ENCODE measurements around the gene CNOT9.

The CNOT9 gene

DNA sequence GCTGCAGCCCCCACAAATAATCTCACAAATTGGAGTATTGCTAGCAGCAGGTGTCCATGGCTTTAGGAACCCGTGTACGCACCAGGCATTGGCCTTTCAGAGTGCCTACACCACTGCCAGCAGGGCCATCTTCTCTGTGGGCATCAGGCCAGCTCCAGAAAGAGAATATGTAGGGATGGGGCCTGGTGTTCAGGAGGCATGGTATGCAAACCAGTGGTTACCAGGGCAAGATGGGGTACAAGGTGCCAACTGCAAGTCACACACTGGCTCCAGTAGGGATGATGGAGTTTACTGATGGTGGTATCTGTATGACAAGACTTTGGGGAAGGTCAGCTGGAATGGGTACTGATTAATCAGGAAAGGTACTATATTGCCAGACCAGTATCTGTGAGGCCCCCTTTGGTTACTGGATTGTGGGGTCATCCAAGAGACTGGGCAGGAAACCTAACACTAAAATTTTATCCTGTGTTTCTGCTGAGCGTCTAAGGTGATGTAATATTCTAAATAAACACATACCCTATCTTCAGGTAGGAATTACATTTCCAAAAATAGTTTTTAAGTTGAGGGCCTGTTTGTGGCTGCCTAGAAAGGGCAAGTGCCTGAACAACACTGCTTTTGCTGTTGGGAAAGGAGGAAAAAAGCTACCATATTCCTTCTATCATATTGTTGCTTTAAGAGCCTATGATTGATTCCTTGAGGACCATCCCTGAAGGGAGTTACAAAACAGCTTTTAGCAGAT, 9.0 kb downstream of the CNOT9 start:
- DNase-seq (ENCODE audit: low read depth): no peak

DNA sequence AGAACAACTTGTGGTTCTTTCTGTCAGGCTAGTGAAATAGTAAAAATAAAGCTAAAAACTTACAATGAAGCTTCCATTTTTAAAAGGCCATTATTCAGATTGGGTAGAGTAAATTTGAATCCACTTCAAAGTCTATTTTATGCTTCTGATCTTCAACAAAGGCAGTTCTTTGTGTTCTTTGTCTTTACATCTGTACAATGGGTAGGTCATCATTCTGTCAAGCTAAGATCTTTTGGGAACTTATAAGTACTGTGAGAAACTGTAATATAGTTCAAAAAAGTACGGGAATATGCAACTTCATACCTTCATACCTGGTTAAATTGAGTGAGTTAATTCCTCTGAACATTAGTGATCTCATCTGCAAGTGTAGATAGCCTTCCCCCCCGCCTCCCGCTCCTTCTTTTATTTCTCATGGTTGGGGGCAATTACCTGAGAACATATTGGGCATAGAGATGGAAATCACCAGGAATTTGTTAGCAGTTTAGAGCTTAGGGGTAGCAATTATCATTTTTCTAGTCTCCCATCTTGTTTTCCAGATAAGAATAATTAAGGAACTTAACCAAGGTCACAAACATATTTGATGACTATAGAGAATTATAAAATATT, 9.7 kb downstream of the CNOT9 start:
- no peak for DNase-seq (ENCODE audit: low read depth)

DNA sequence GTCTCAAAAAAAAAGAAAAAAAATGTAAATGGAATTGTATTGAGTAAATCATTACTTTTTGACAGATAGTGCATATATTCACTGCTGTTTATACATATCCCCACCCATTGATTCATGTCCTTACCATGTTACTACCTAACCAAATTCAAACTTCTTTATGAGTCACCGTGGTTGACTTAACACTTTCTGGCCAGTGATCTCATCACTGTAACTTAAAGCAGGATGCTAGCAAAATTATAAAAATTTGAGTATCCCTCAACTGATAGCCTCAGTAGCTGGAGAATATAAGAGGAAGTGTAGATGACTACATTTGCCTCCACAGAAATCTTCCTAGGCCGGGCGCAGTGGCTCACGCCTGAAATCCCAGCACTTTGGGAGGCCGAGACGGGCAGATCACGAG, 13.4 kb downstream of the CNOT9 start:
- DNase-seq (ENCODE audit: low read depth): no peak

DNA sequence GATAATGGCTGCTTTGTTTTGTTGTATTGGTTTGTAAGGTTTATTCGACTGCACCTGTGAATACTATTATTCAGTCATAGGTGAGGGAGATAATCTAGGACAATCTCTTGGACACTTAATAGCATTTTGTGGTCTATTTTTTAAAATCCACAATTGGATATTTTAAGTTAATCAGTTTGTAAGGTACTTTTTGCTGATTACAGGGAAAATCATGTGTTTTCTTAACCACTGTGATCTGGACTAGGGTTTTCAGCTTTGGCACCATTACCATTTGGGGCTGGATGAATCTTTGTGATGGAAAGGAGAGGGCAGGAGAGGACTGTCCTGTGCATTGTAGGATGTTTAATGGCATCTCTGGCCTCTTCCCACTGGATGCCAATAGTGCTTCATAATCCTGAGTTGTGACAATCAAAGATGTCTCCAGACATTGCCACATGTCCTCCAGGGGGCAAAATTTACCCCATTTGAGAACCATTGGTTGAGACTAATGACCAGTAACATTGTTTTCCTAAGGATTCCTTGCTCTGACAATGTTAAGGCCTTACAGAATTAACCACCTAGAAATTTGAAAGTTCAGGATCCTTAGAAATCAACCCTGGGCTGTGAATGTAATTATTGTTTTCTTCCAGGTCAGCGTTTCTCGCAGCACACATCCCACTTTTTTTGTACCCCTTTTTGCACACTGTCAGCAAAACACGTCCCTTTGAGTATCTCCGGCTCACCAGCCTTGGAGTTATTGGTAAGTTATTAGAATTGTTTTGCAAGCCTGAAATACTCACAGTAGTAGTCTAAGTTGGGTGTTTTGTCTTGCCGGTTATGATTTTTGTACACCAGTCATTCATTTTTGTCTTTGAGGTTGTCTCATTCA, 15.6 kb downstream of the CNOT9 start:
- no peak for DNase-seq (ENCODE audit: low read depth)

DNA sequence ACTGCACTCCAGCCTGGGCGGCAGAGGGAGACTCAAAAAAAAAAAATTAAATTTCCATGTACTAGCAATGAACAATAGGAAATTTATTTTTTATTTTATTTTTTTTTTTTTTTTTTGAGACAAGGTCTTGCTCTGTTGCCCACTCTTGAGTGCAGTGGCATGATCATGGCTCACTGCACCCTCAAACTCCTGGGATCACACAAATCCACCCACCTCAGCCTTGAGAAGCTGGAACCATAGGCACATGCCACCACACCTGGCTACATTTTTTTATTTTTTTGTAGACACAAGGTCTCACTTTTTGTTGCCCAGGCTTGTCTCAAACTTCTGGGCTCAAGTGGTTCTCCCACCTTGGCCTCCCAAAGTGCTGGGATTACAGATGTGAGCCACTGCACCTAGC, 16.9 kb downstream of the CNOT9 start:
- DNase-seq (ENCODE audit: low read depth): no peak

DNA sequence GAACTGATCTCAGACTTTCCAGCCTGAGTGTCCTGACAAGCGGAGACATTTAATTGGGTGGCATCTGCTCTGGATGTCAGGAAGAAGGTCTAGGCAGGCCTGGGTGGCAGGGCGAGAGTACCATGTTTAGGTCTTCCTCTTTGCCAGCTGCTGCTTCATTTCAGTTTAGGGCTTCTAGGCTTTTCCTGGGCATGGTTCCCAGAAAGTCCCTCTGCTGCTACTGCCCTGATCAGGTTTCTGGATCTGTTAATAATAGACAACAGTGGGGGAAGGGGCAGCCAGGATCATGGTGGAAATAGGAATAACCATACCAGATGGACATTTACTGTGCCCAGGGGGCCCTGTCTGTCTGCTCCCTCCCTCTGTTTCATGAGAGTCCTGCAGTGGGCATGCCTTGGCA, 36.8 kb downstream of the CNOT9 start:
- DNase-seq (ENCODE audit: low read depth): no peak

GRCh38 chr2:218607436-218608115, 38.9 kb downstream of the CNOT9 start, which contains the start of gene PLCD4:
TSS of gene PLCD4 (plus strand) at chr2:218607899. CDS start at chr2:218615740, 7,841 bp downstream.
- no peak for DNase-seq (ENCODE audit: low read depth)

DNA sequence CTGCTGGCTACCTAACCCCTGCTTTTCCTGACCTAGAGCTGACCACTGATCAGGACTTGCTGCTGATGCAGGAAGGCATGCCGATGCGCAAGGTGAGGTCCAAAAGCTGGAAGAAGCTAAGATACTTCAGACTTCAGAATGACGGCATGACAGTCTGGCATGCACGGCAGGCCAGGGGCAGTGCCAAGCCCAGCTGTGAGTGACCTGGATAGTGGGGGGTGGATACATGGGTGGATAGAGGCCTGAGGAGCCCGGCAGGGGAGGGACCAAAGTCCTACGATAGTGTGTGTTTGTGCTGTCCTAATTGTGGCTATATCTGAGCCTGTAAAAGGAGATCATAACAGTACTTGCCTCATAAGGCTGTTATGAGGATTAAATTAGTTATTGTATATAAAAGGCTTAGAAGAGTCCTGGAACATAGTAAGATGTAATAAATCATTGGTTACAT, 47.3 kb downstream of the CNOT9 start:
- no peak for DNase-seq (ENCODE audit: low read depth)

- no peak for DNase-seq (ENCODE audit: low read depth)
These were observed 49.6 kb downstream of the CNOT9 start for GRCh38 chr2:218618102-218618860.

DNA sequence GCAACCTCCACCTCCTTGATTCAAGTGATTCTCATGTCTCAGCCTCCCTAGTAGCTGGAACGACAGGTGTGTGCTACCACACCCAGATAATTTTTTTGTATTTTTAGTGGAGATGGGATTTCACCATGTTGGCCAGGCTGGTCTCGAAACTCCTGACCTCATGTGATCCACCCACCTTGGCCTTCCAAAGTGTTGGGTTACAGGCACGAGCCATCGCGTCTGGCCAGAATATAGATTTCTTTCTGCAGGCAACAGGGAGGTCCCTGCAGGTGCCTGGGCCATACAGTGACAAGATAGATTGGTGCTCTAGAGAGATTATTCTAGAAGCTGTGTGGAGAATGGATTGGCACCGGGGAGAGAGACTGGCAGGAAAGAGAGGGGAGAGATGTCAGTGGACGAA, 52.4 kb downstream of the CNOT9 start:
- DNase-seq (ENCODE audit: low read depth): no peak

GRCh38 chr2:218622606-218623365, 54.1 kb downstream of the CNOT9 start:
- no peak for DNase-seq (ENCODE audit: low read depth)

DNA sequence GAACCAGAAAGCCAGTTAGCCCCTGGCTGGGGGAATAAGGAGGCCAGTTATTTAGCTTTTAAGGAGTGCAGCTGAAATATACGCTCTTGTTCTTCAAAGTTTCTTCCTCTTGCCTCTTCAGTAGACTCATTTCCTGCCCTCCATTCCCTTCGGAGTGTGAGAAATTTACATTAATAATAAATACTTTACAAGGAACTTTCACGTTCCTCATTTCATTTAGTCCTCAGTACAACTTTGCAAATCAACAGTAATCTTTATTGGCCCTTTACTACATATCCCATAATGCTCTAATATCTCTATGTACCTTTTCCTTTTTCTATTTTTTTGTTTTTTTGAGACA, 54.7 kb downstream of the CNOT9 start:
- no peak for DNase-seq (ENCODE audit: low read depth)

- no peak for DNase-seq (ENCODE audit: low read depth)
These were observed 57.7 kb downstream of the CNOT9 start for GRCh38 chr2:218626369-218626768.

DNA sequence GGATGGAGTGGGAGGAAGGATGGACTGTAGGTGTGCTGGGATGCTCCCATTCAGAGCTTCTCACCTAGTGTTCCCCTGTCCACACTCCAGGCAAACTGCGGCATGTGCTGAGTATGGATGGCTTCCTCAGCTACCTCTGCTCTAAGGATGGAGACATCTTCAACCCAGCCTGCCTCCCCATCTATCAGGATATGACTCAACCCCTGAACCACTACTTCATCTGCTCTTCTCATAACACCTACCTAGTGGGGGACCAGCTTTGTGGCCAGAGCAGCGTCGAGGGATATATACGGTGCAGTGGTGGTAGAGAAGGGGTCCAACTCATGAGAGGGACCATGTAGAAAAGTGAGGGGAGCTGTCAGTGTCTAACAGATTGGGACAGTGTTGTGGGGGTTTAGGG, 59.3 kb downstream of the CNOT9 start:
- DNase-seq (ENCODE audit: low read depth): no peak

- DNase-seq (ENCODE audit: low read depth): no peak
These were observed 63.2 kb downstream of the CNOT9 start for GRCh38 chr2:218631837-218632236.

GRCh38 chr2:218635719-218636118, 67.1 kb downstream of the CNOT9 start:
- DNase-seq (ENCODE audit: low read depth): no peak

DNA sequence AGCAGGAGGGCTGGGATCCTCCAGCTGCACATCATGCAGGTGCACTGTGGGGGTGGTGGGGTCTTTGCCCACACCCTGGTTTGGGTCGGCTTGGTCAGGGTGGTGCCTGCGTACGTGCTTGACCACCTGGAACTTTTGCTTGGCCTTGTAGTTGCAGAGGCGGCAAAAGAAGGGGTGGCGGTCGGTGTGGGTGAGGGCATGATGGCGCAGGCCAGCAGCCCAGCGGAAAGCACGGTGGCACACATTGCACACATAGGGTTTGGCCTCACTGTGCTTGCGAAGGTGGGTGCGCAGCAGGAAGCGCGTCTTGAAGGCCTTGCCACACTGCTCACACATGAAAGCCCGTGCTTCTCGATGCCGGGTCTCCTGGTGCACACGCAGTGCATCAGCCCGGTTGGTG, 69.7 kb downstream of the CNOT9 start:
- DNase-seq (ENCODE audit: low read depth): no peak

GRCh38 chr2:218642121-218642656, 73.5 kb downstream of the CNOT9 start:
- DNase-seq (ENCODE audit: low read depth): no peak

GRCh38 chr2:218642786-218643185, 74.1 kb downstream of the CNOT9 start:
- DNase-seq (ENCODE audit: low read depth): no peak

- DNase-seq (ENCODE audit: low read depth): no peak
These were observed 75.2 kb downstream of the CNOT9 start for GRCh38 chr2:218643751-218644310.
